K562 (cell line): Measurements from ENCODE around the gene TMEM120B. TPM values are rescaled to one million over a fixed set of nuclear protein-coding genes. Genes with fewer than 3 reads are reported as not detected.

Experiments
- ATAC-seq: fragments of 200-7000 bp; cut with Tn5 transposase; 3 replicates; pipeline ENCODE4 v1.9.1; 2020; ENCODE audit warnings: moderate library complexity
- BruUV-seq: library from RNA; stranded (reverse); fragments of 400-500 nt; replicated peaks from 2 replicates; lab custom pipeline; 2021; lab: Mats Ljungman, UMichigan
- CTCF ChIA-PET: fragments of 300-600 bp; formaldehyde crosslinking; extraction: SDS; loops from one replicate; lab custom pipeline; 2021; ENCODE audit warnings: low intra/inter-chr PET ratio; lab: Yijun Ruan, JAX
- POLR2A ChIA-PET: fragments of 300-600, 350-650 bp; sonication (Branson Sonifier 250); formaldehyde crosslinking; extraction: SDS; loops from one replicate; lab custom pipeline; 2021; ENCODE audit warnings: antibody characterized with exemption, inconsistent platforms; lab: Yijun Ruan, JAX
- DNase-seq, 4 experiments: peaks; one replicate each; pipeline versions ENCODE4 v3.0.0 to v3.0.0-alpha.2; 2011 to 2018; ENCODE audit warnings: low spot score in 3 of 4, mixed read lengths in 3 of 4; ENCODE audit errors: extremely low read depth in 1 of 4
- FAIRE-seq: peaks from 2 replicates; lab custom pipeline; 2011; peaks lifted over from hg19 to GRCh38; lab: Jason Lieb, UNC
- H2AFZ ChIP-seq: 2 replicates; pipeline ENCODE4 v1.6.0; 2011; ENCODE audit warnings: low read depth, low read length, control low read depth, inconsistent platforms
- H3K27ac ChIP-seq: fragments of 200-600 bp; 3 replicates; pipeline ENCODE4 v1.8.0; 2011; ENCODE audit warnings: low read depth, mild to moderate bottlenecking, control low read depth, inconsistent platforms, low read length, moderate library complexity, mixed read lengths; ENCODE audit errors: extremely low read depth
- H3K27me3 ChIP-seq, 2 experiments: fragments of 300-600 bp in 1 of 2; 2 replicates in 1 of 2; 3 replicates in 1 of 2; pipeline versions ENCODE4 v1.6.0 to v1.8.0; 2011; ENCODE audit warnings: inconsistent platforms in 2 of 2, low read length in 2 of 2, mild to moderate bottlenecking in 1 of 2, mixed read lengths in 1 of 2, moderate library complexity in 1 of 2; ENCODE audit not compliant: control insufficient read depth in 2 of 2, insufficient read depth in 2 of 2
- H3K36me3 ChIP-seq: fragments of 300-600 bp; 3 replicates; pipeline ENCODE4 v1.8.0; 2011; ENCODE audit warnings: mild to moderate bottlenecking, low read length, inconsistent platforms; ENCODE audit not compliant: control insufficient read depth, insufficient read depth
- H3K4me1 ChIP-seq, 2 experiments: fragments of 200-600 bp in 1 of 2; replicated peaks in 1 of 2; 2 replicates in 1 of 2; 3 replicates in 1 of 2; pipeline versions ENCODE4 v1.5.1 to v1.8.0; 2011; ENCODE audit warnings: inconsistent platforms in 2 of 2, low read length in 2 of 2, mild to moderate bottlenecking in 1 of 2, mixed read lengths in 1 of 2, moderate library complexity in 1 of 2; ENCODE audit not compliant: control insufficient read depth in 2 of 2, insufficient read depth in 2 of 2
- H3K4me2 ChIP-seq: 2 replicates; pipeline ENCODE4 v1.6.1; 2011; ENCODE audit warnings: low read length, control low read depth, inconsistent platforms, mixed read lengths; ENCODE audit not compliant: insufficient read depth
- H3K4me3 ChIP-seq: fragments of 200-600 bp; sonication (generic), shearing (Covaris generic); 2 replicates; pipeline ENCODE4 v1.5.1; 2016; ENCODE audit warnings: control low read depth, inconsistent platforms
- H3K79me2 ChIP-seq: fragments of 200-600 bp; 3 replicates; pipeline ENCODE4 v1.8.0; 2011; ENCODE audit warnings: low read length, inconsistent platforms; ENCODE audit not compliant: control insufficient read depth, insufficient read depth
- H3K9ac ChIP-seq, 2 experiments: 2 replicates each; pipeline versions ENCODE4 v1.6.0 to v1.6.1; 2011; ENCODE audit warnings: low read depth in 2 of 2, low read length in 2 of 2, control low read depth in 1 of 2, inconsistent platforms in 1 of 2, mild to moderate bottlenecking in 1 of 2, mixed read lengths in 1 of 2; ENCODE audit not compliant: insufficient read depth in 1 of 2
- H3K9me1 ChIP-seq: one replicate; pipeline ENCODE4 v1.6.0; 2011; ENCODE audit warnings: inconsistent platforms, mild to moderate bottlenecking, low read length, moderate library complexity; ENCODE audit not compliant: control insufficient read depth, insufficient read depth
- H3K9me3 ChIP-seq: replicated peaks from 2 replicates; pipeline ENCODE4 v1.5.1; 2011; ENCODE audit warnings: low read depth, low read length, inconsistent platforms; ENCODE audit not compliant: control insufficient read depth, insufficient read depth
- H4K20me1 ChIP-seq: replicated peaks from 2 replicates; pipeline ENCODE4 v1.6.1; 2011; ENCODE audit warnings: low read length, inconsistent platforms, mixed read lengths; ENCODE audit not compliant: control insufficient read depth, insufficient read depth
- ADNP ChIP-seq: fragments of 200-800 bp; sonication (Bioruptor generic); IDR thresholded peaks from 2 replicates; pipeline ENCODE4 v1.6.1; 2016; ENCODE audit warnings: missing genetic modification characterization, missing compliant biosample characterization
- ARID3A ChIP-seq: IDR thresholded peaks from 2 replicates; pipeline ENCODE4 v1.6.1; 2012; ENCODE audit warnings: low read depth, low read length, improper control_type of control experiment, borderline replicate concordance
- BRD9 ChIP-seq: fragments of 450-650 bp; IDR thresholded peaks from 2 replicates; pipeline ENCODE4 v1.6.1; 2018; ENCODE audit warnings: low read depth; ENCODE audit not compliant: partially characterized antibody
- CREBBP ChIP-seq: IDR thresholded peaks from one replicate; pipeline ENCODE4 v1.6.1; 2012; ENCODE audit warnings: low read depth, mild to moderate bottlenecking, control low read depth, inconsistent platforms, low read length
- CREM ChIP-seq: IDR thresholded peaks from 2 replicates; pipeline ENCODE4 v1.6.1; 2014; ENCODE audit warnings: antibody characterized with exemption, low read depth
- DPF2 ChIP-seq: fragments of 450-650 bp; IDR thresholded peaks from 2 replicates; pipeline ENCODE4 v1.6.1; 2016
- EP400 ChIP-seq: fragments of 450-650 bp; IDR thresholded peaks from 2 replicates; pipeline ENCODE4 v1.6.1; 2017; ENCODE audit warnings: antibody characterized with exemption, mild to moderate bottlenecking, moderate library complexity
- GTF2A2 ChIP-seq: IDR thresholded peaks from 2 replicates; pipeline ENCODE4 v1.6.1; 2016; ENCODE audit warnings: mild to moderate bottlenecking, missing genetic modification characterization, missing compliant biosample characterization
- MITF ChIP-seq: IDR thresholded peaks from 2 replicates; pipeline ENCODE4 v1.6.1; 2014; ENCODE audit warnings: antibody characterized with exemption
- OTX1 ChIP-seq: fragments of 450-650 bp; formaldehyde crosslinking; IDR thresholded peaks from 2 replicates; pipeline ENCODE4 v1.4.0; 2022; ENCODE audit warnings: mild to moderate bottlenecking
- PTBP1 ChIP-seq: fragments of 200-400 bp; formaldehyde crosslinking; IDR thresholded peaks from 2 replicates; pipeline ENCODE4 v1.6.1; 2017; ENCODE audit warnings: low read depth, low read length
- RBBP5 ChIP-seq: fragments of 200-600 bp; sonication (generic); IDR thresholded peaks from 2 replicates; pipeline ENCODE4 v1.6.1; 2012; ENCODE audit warnings: borderline replicate concordance, mild to moderate bottlenecking, low read length, control low read depth, inconsistent platforms; ENCODE audit not compliant: insufficient read depth, poor library complexity, severe bottlenecking
- ZFP1 ChIP-seq: fragments of 450-650 bp; formaldehyde crosslinking; IDR thresholded peaks from 2 replicates; pipeline ENCODE4 v1.4.0; 2020; ENCODE audit warnings: mild to moderate bottlenecking, mixed read lengths
- ZFP30 ChIP-seq: fragments of 250-450 bp; sonication (Bioruptor Pico); IDR thresholded peaks from 2 replicates; pipeline ENCODE4 v1.8.0; 2022; ENCODE audit warnings: moderate library complexity, mild to moderate bottlenecking, inconsistent platforms, borderline replicate concordance
- ZNF124 ChIP-seq: sonication (generic); formaldehyde crosslinking; IDR thresholded peaks from 2 replicates; pipeline ENCODE4 v1.8.1; 2022; ENCODE audit warnings: missing genetic modification reagents
- ZNF263 ChIP-seq: sonication (generic); formaldehyde crosslinking; IDR thresholded peaks from 2 replicates; pipeline ENCODE4 v1.8.0; 2022; ENCODE audit warnings: mild to moderate bottlenecking, missing genetic modification reagents, borderline replicate concordance
- WGBS: fragments of 100-300 bp; shearing (Covaris generic); methylation state at CpG from one replicate; pipeline ENCODE4 v1.1.6; 2016; ENCODE audit warnings: low coverage, mixed read lengths; ENCODE audit not compliant: insufficient coverage; ENCODE audit errors: missing lambda C conversion rate; 5-methylcytosine and 5-hydroxymethylcytosine counted together
- in situ Hi-C: fragments of 300-500 bp; cut with MboI; formaldehyde crosslinking; loops from 4 replicates; pipeline ENCODE4 v1.15.0; 2018; ENCODE audit warnings: inconsistent platforms, mixed read lengths
- intact Hi-C: fragments of 100-400 bp; cut with micrococcal nuclease; formaldehyde crosslinking; loops from 2 replicates; pipeline ENCODE4 v1.14.2; 2022
- polyA plus RNA-seq, 8 experiments: library from polyadenylated mRNA; depleted of rRNA in 4 of 8; stranded (reverse) in 5 of 8; unstranded in 3 of 8; fragments of >200 nt; fragmentation: Nextera tagmentation in 2 of 8; fragmentation: Illumina TruSeq in 1 of 8; extraction: Ambion mirVana in 2 of 8; extraction: Trizol in 1 of 8; gene quantifications; 2 replicates each; pipeline versions ENCODE4 v1.2.1 to v1.2.3, GENCODE V29; 2011 to 2014; ENCODE audit warnings: inconsistent platforms in 1 of 8, missing spikeins in 1 of 8
- total RNA-seq, 7 experiments: library from RNA; depleted of rRNA in 6 of 7; stranded (reverse); fragments of >200 nt in 6 of 7; fragmentation: Illumina TruSeq in 2 of 7; extraction: Trizol in 2 of 7; gene quantifications; 2 replicates each; pipeline versions ENCODE4 v1.2.1 to v1.2.3, GENCODE V29; 2011 to 2021; ENCODE audit warnings: low replicate concordance in 1 of 7

Gene TMEM120B
- total and polyA plus RNA-seq, 9 of the 15 experiments (the other 6 are each of a cell fraction or from before 2014, with no cell fraction given), result 1.7 to 18.6 (median 7.4) TPM

- no peaks in the 10 kb centered on the region for H4K20me1 ChIP-seq
- ChIA-PET POLR2A (interaction anchor here (0.7 to 1.4 kb wide), 2 partner anchors 8 to 10 kb away, joined by 3 to 6 read pairs; no protein-coding TSS in a partner anchor), CTCF (no interaction called here)
- peak; percentile 93 for ATAC-seq
- peak overlapping the region; percentile 11 to 58; a peak in 3 of 4 replicates for H3K9ac ChIP-seq
- H3K27ac ChIP-seq, result peak overlapping the region; percentile 81
- peaks cover 37 to 41% of the 10 kb centered on the region in 2 experiments for H3K4me1 ChIP-seq
- H3K4me3 ChIP-seq, result no peak overlapping the region
- 42% methylated on average over 9 of the region's 9 CpGs for WGBS
- no peaks in the 10 kb centered on the region for H3K27me3 ChIP-seq
- peak; percentile 66 for FAIRE-seq
- BruUV-seq, result no TSS peak
- peaks cover 9% of the 10 kb centered on the region; the same call in 2 of the 3 replicates for H3K79me2 ChIP-seq
- intact Hi-C loops (loop anchor here (2.0 kb wide), 1 partner anchor 26 kb away; the partner anchor contains the start of gene TMEM120B), in situ Hi-C loops (no loop called here)
- H3K36me3 ChIP-seq, result peaks cover 3% of the 10 kb centered on the region; the same call in 2 of the 3 replicates
- H2AFZ ChIP-seq, result no peak overlapping the region
- no peaks in the 10 kb centered on the region for H3K9me1 ChIP-seq
- H3K9me3 ChIP-seq, result no peaks in the 10 kb centered on the region
- peak overlapping the region; percentile 56; the same call in 1 of the 2 replicates for H3K4me2 ChIP-seq
- DNase-seq, result peak; percentile 85 to 91 (median 89)
- TF ChIP-seq RBBP5, result no peak
- peak; percentile 95 for TF ChIP-seq DPF2
- peak; percentile 81 for TF ChIP-seq ZNF263
- TF ChIP-seq ZFP1 (CRISPR knock-in tag), result no peak
- TF ChIP-seq BRD9, result peak; percentile 89
- TF ChIP-seq ZNF124 (CRISPR knock-in tag), result no peak
- peak; percentile 59; the same call in 1 of the 2 replicates for TF ChIP-seq ARID3A
- TF ChIP-seq ZFP30 (CRISPR knock-in tag), result no peak
- no peak for TF ChIP-seq CREBBP
- peak; percentile 79 for TF ChIP-seq EP400
- TF ChIP-seq PTBP1, result no peak
- TF ChIP-seq ADNP (tag), result no peak
- no peak for TF ChIP-seq MITF
- peak; percentile 69 for TF ChIP-seq GTF2A2 (tag)
- TF ChIP-seq OTX1 (CRISPR knock-in tag), result no peak
- peak; percentile 58 for TF ChIP-seq CREM
Measured at GRCh38 chr12:121738340-121738858, 25.8 kb downstream of the TMEM120B start.
